Measurements from ENCODE around the gene CILP2. TPM values are rescaled to one million over a fixed set of nuclear protein-coding genes. Genes with fewer than 3 reads are reported as not detected.

Gene CILP2
- total RNA-seq, 1 donor from 2014 or later, result 1.1 TPM

- Mint-ChIP-seq H3K9me3 (ENCODE audit: unreplicated experiment) (no peaks in the 10 kb centered on the region), H3K27ac (ENCODE audit: unreplicated experiment) (no peak overlapping the region), H3K4me3 (ENCODE audit: unreplicated experiment) (no peak overlapping the region), H3K36me3 (ENCODE audit: unreplicated experiment) (peaks cover 15% of the 10 kb centered on the region), H3K4me1 (ENCODE audit: unreplicated experiment) (peaks cover 31% of the 10 kb centered on the region), H3K27me3 (ENCODE audit: unreplicated experiment) (no peaks in the 10 kb centered on the region)
- DNase-seq (ENCODE audit: extremely low spot score, unreplicated experiment), result no peak
- no peak for TF ChIP-seq CTCF (IDR thresholded peaks at IDR 0.05)
Measured at GRCh38 chr19:19491321-19492025, 46.6 kb upstream of the CILP2 start.

- peaks cover 19% of the 10 kb centered on the region for H3K36me3 Mint-ChIP-seq (ENCODE audit: unreplicated experiment)
- H3K27ac Mint-ChIP-seq (ENCODE audit: unreplicated experiment), result no peak overlapping the region
- no peaks in the 10 kb centered on the region for H3K27me3 Mint-ChIP-seq (ENCODE audit: unreplicated experiment)
- DNase-seq (ENCODE audit: extremely low spot score, unreplicated experiment), result no peak
- no peak overlapping the region for H3K4me3 Mint-ChIP-seq (ENCODE audit: unreplicated experiment)
- no peaks in the 10 kb centered on the region for H3K9me3 Mint-ChIP-seq (ENCODE audit: unreplicated experiment)
- peaks cover 29% of the 10 kb centered on the region for H3K4me1 Mint-ChIP-seq (ENCODE audit: unreplicated experiment)
- TF ChIP-seq CTCF (IDR thresholded peaks at IDR 0.05), result no peak
Measured at GRCh38 chr19:19492026-19492610, 45.9 kb upstream of the CILP2 start.

- H3K27me3 Mint-ChIP-seq (ENCODE audit: unreplicated experiment), result no peaks in the 10 kb centered on the region
- TF ChIP-seq CTCF (IDR thresholded peaks at IDR 0.05), result no peak
- H3K36me3 Mint-ChIP-seq (ENCODE audit: unreplicated experiment), result peaks cover 20% of the 10 kb centered on the region
- no peak overlapping the region for H3K4me3 Mint-ChIP-seq (ENCODE audit: unreplicated experiment)
- H3K4me1 Mint-ChIP-seq (ENCODE audit: unreplicated experiment), result peaks cover 17% of the 10 kb centered on the region
- H3K9me3 Mint-ChIP-seq (ENCODE audit: unreplicated experiment), result no peaks in the 10 kb centered on the region
- H3K27ac Mint-ChIP-seq (ENCODE audit: unreplicated experiment), result no peak overlapping the region
- no peak for DNase-seq (ENCODE audit: extremely low spot score, unreplicated experiment)
Measured at GRCh38 chr19:19493841-19494546, 44.1 kb upstream of the CILP2 start.

- DNase-seq (ENCODE audit: extremely low spot score, unreplicated experiment), result no peak
- TF ChIP-seq CTCF (IDR thresholded peaks at IDR 0.05), result no peak
- Mint-ChIP-seq H3K4me1 (ENCODE audit: unreplicated experiment) (no peaks in the 10 kb centered on the region), H3K27me3 (ENCODE audit: unreplicated experiment) (no peaks in the 10 kb centered on the region), H3K9me3 (ENCODE audit: unreplicated experiment) (no peaks in the 10 kb centered on the region), H3K4me3 (ENCODE audit: unreplicated experiment) (no peak overlapping the region), H3K36me3 (ENCODE audit: unreplicated experiment) (peaks cover 25% of the 10 kb centered on the region), H3K27ac (ENCODE audit: unreplicated experiment) (no peak overlapping the region)
Measured at GRCh38 chr19:19495614-19496603, 42.2 kb upstream of the CILP2 start.

All from osteocyte (in vitro differentiated cells).